Medulla oblongata (tissue), 1 donor: Measurements from ENCODE around the gene RHOBTB1.

Source experiments
- DNase-seq: peaks from one replicate; pipeline ENCODE4 v3.0.0-alpha.2; 2015; ENCODE audit errors: extremely low spot score

RHOBTB1 gene

GRCh38 chr10:60964257-60965235, 20.6 kb upstream of the RHOBTB1 start:
- DNase-seq: peak; percentile 93

GRCh38 chr10:60963441-60964256, 19.7 kb upstream of the RHOBTB1 start:
- no peak for DNase-seq

DNA sequence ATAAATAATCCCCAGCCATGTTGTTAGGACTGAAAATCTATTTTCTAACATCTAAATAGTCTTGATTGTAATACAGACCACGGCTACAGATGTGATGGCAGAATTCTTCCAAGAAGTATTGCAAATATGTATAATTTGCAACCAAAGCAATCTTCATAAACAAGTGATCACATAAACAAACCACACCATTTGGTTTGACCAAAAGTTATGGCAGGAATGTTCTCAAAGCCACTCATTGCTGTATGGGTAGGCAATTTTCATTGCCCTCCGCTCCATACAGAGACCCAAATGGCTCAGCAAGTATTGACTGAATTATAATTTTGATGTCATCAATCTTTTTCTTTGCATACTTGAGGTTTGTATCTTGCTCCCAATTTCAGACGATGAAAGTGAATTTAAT, 19.0 kb upstream of the RHOBTB1 start:
- no peak for DNase-seq

- no peak for DNase-seq
Measured at GRCh38 chr10:60960913-60961312, 16.9 kb upstream of the RHOBTB1 start.

- no peak for DNase-seq
Measured at GRCh38 chr10:60960031-60960430, 16.0 kb upstream of the RHOBTB1 start.

- DNase-seq: no peak
Measured at GRCh38 chr10:60958892-60959601, 15.1 kb upstream of the RHOBTB1 start.

DNA sequence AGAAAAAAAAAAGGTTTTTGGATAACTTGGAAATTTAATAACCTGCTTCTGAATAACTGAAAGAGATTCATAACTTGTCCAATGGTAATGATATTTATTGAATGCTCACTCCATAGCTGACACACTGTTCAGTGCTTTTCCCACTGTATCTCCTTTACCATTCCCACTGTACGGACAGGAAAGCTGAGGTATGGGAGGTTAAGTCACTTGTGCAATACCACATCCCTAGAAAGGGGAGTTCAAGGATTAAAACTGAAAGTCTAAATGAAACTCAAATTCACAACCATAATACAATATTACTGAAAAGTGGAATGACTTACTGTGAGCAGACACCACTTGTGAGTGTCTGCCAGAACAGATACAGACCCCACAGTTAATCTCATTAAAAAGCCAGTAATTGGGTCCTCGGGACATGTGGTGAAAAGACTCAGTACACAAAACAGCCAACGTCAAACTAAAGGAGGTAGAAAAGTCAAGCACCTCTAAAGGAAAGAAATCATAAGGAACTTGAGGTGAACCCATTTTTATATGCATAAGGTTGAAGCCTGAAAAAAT, 13.8 kb upstream of the RHOBTB1 start:
- DNase-seq: no peak

GRCh38 chr10:60955957-60956425, 12.0 kb upstream of the RHOBTB1 start:
- DNase-seq: no peak

- no peak for DNase-seq
Measured at GRCh38 chr10:60955316-60955715, 11.3 kb upstream of the RHOBTB1 start.

GRCh38 chr10:60954035-60954434, 10.1 kb upstream of the RHOBTB1 start:
- no peak for DNase-seq

GRCh38 chr10:60953420-60953819, 9.4 kb upstream of the RHOBTB1 start:
- DNase-seq: no peak

GRCh38 chr10:60952846-60953220, 8.8 kb upstream of the RHOBTB1 start:
- DNase-seq: no peak

DNA sequence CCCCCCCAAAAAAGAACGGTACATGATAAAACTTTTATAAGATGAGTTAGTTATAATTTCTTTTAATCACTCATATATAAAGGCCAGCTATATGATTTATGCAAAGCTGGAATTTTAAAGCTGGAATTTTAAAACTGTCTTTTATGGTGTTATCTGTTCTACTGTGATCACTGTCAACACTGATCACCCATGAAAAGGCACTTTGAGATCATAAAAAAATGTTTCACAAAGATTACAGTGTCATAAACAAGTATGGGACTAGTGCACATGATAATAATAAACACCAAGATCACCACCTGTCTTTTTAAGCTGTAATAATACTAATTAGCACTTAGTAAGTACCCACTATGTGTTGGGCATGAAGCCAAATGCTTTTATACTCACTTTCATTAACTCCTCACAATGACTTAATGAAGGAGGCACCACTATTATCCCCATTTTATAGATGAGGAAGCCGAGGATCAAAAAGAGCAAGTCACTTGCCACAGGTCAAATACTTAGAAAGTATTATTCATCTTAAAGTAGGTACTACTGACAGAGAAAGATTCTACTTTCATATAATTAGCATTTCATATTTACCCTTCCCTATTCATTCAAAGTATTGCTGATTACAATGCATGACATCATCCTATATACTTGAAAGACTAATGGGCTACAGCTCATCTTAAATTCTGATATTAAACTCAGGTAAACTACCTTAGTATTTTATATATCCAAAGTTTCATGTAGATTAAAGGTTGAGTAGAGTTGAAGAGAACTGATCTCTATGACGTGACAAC, 8.3 kb upstream of the RHOBTB1 start:
- no peak for DNase-seq

GRCh38 chr10:60951272-60951724, 7.3 kb upstream of the RHOBTB1 start:
- no peak for DNase-seq

- DNase-seq: no peak
Measured at GRCh38 chr10:60950300-60950699, 6.3 kb upstream of the RHOBTB1 start.

GRCh38 chr10:60948851-60949250, 4.9 kb upstream of the RHOBTB1 start:
- no peak for DNase-seq

DNA sequence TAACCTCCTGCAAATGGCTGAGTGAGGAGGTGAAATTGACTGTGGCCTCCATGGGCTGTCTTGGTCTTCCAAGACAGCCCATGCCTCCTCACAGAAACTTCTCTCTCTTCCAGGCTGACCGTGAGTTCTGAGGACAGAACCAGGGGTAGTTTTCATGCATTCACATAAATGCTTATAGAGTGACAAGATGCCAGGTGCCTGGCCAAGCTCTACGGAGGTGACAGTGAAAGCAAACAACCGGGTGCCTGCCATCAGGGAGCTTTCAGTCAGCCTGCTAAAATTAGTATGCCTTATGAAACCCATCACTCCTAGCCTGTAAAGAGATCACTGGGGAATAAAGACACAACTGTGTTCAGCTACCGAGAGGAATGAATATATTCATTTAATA, 919 bp upstream of the RHOBTB1 start:
- DNase-seq: no peak

DNA sequence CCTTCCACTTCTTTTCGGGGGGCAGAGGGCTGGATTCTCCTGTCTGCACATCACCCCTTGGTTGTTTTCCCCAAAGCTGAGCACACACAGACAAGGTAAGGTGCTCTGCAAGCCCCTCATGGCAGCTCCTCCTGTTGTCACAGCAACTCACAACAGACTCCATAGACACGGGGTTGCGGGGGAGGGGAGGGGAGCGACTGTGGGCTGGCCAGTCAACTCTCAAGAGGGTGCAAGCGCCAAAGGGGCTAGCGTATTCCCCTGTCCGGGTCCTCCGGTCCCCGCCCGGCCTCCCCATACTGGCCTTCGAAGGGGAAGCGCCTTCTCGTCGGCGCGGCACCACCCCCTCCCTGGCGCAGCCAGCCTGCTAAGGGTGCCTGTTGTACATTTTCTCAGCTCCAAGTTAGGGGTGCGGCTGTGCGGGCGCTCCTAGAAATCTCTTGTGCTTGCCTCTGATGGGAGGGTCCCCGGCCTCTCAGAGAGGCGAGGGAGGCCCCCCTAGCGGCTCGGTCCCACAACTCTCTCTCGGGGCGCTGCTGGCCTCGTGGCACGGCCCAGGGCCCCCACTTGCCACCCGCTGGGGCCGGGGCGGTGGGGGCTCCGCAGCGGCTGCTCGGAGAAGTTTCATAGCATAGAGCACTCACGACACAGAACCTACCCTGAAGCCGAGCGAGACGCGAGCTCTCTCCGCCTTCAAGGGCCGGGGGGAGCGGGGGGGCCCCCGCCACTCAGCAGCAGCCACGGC, 498 bp downstream of the RHOBTB1 start:
- DNase-seq: peak; percentile 79

DNA sequence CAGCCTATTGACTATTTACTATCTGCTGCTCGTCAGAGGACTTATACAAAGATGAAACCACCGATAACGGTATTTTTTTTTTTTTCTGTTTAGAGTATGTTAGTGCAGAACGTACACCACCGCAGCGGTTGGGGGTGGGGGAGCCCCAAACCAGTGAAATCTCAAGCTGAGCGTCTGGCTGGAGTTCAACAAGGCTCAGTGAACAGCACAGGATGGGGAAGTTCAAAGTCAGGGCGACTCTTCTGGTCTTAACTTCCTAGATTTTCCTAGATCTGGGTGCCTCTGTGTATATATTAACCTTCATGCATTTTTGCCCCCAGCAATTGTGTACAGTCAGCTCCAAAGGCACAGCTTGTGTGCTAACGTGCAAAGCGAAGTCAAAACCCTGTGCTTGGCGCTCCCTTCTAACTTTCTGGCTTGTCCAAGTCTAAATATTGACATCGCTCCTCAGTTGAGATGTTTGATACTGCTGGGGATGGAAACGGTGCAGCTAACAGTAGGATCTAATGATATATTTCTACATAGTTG, 1.1 kb downstream of the RHOBTB1 start:
- DNase-seq: peak; percentile 81
